HepG2 (cell line): ENCODE results near the gene SNAP25. TPM values are rescaled to one million over a fixed set of nuclear protein-coding genes. Genes with fewer than 3 reads are reported as not detected.

Experiments
- HMG20B ChIP-seq: conservative IDR thresholded peaks from 2 replicates; pipeline ENCODE4 v1.6.1; 2016; ENCODE audit warnings: missing genetic modification reagents, missing compliant biosample characterization
- HNRNPUL1 ChIP-seq: fragments of 200-400 bp; formaldehyde crosslinking; IDR thresholded peaks from 2 replicates; pipeline ENCODE4 v1.6.1; 2017; ENCODE audit warnings: low read depth, mild to moderate bottlenecking, low read length, moderate library complexity
- HOXA9 ChIP-seq: sonication (generic); formaldehyde crosslinking; IDR thresholded peaks from 2 replicates; pipeline ENCODE4 v1.8.1; 2022; ENCODE audit warnings: missing genetic modification reagents, mild to moderate bottlenecking, moderate library complexity, borderline replicate concordance
- KLF11 ChIP-seq: IDR thresholded peaks from 2 replicates; pipeline ENCODE4 v1.6.1; 2016; ENCODE audit warnings: missing compliant biosample characterization
- LCORL ChIP-seq, 2 experiments: fragments of 450-650 bp in 1 of 2; sonication (generic) in 1 of 2; formaldehyde crosslinking in 1 of 2; IDR thresholded peaks; 2 replicates each; pipeline versions ENCODE4 v1.5.0 to v1.6.1; 2017 to 2020; ENCODE audit warnings: antibody characterized with exemption in 1 of 2, missing genetic modification reagents in 1 of 2
- MTA3 ChIP-seq: sonication (generic); formaldehyde crosslinking; IDR thresholded peaks from 2 replicates; pipeline ENCODE4 v1.4.0; 2020; ENCODE audit warnings: missing genetic modification reagents
- NR2F6 ChIP-seq, 2 experiments: IDR thresholded peaks; 2 replicates each; pipeline ENCODE4 v1.6.1; 2016; ENCODE audit warnings: antibody characterized with exemption in 1 of 2, mild to moderate bottlenecking in 1 of 2
- RFX5 ChIP-seq: IDR thresholded peaks from 2 replicates; pipeline ENCODE4 v1.6.1; 2011; ENCODE audit warnings: low read depth, low read length, improper control_type of control experiment
- SAFB2 ChIP-seq: sonication (generic); formaldehyde crosslinking; IDR thresholded peaks from 2 replicates; pipeline ENCODE4 v1.5.1; 2020; ENCODE audit warnings: missing genetic modification reagents, low read depth, mild to moderate bottlenecking, borderline replicate concordance
- SALL1 ChIP-seq: sonication (generic); formaldehyde crosslinking; IDR thresholded peaks from 2 replicates; pipeline ENCODE4 v1.8.0; 2022; ENCODE audit warnings: mild to moderate bottlenecking, missing genetic modification reagents
- ZNF678 ChIP-seq: sonication (generic); formaldehyde crosslinking; IDR thresholded peaks from 2 replicates; pipeline ENCODE4 v1.4.0; 2020; ENCODE audit warnings: mild to moderate bottlenecking, missing genetic modification reagents
- ZSCAN9 ChIP-seq: IDR thresholded peaks from 2 replicates; pipeline ENCODE4 v1.6.1; 2016; ENCODE audit warnings: borderline replicate concordance
- polyA plus RNA-seq, 8 experiments: library from polyadenylated mRNA; depleted of rRNA in 3 of 8; stranded (reverse) in 7 of 8; unstranded in 1 of 8; fragments of >200 nt; fragmentation: Illumina TruSeq in 4 of 8; extraction: Trizol in 4 of 8; gene quantifications; 2 replicates each; pipeline versions ENCODE4 v1.2.1 to v1.2.3, GENCODE V29; 2011 to 2016; ENCODE audit warnings: low read depth in 4 of 8, missing spikeins in 1 of 8, mixed read lengths in 1 of 8; ENCODE audit not compliant: insufficient read depth in 1 of 8
- total RNA-seq, 5 experiments: library from RNA; depleted of rRNA; stranded (reverse); fragments of >200 nt; fragmentation: Illumina TruSeq; extraction: Trizol; gene quantifications; 2 replicates each; pipeline ENCODE4 v1.2.3, GENCODE V29; 2016; ENCODE audit warnings: low read depth in 1 of 5
- TF ChIP-seq, protein P1 (sequence below): sonication (generic); formaldehyde crosslinking; IDR thresholded peaks from 2 replicates; pipeline ENCODE4 v1.5.0; 2020; ENCODE audit warnings: missing genetic modification reagents, mild to moderate bottlenecking, borderline replicate concordance
- TF ChIP-seq, protein P2 (sequence below): sonication (generic); formaldehyde crosslinking; IDR thresholded peaks from 2 replicates; pipeline ENCODE4 v1.5.0; 2020; ENCODE audit warnings: mild to moderate bottlenecking, missing genetic modification reagents
- TF ChIP-seq, protein P3 (sequence below): sonication (generic); formaldehyde crosslinking; IDR thresholded peaks from 2 replicates; pipeline ENCODE4 v1.5.0; 2020; ENCODE audit warnings: mild to moderate bottlenecking, missing genetic modification reagents, borderline replicate concordance
- TF ChIP-seq, protein P4 (sequence below): sonication (generic); formaldehyde crosslinking; IDR thresholded peaks from 2 replicates; pipeline ENCODE4 v1.4.0; 2020; ENCODE audit warnings: mild to moderate bottlenecking, low read depth, missing genetic modification reagents

Gene SNAP25
- total and polyA plus RNA-seq, 2 of the 13 experiments (the other 11 are each of a cell fraction or from before 2014, with no cell fraction given): not detected

DNA sequence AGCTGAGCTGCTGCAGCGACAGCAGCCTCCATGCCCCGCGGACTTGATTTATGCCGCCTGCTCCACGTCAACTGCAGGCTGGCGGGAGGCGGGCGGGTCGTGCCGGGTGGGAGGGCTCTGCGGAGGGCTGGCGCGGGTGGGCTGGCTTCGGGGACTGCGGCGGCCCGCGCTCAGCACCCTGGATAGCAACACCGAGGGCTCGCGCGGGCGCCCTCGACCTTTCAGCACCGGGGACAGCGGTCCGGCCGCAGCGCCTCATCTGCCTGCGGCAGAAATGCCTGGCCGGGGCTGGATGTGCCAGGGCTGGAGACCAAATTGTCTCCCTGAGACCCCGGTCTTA, 792 bp downstream of the SNAP25 start (continued):
- no peak for TF ChIP-seq HNRNPUL1
- TF ChIP-seq MTA3 (CRISPR knock-in tag): peak; percentile 95
- TF ChIP-seq, protein P1, sequence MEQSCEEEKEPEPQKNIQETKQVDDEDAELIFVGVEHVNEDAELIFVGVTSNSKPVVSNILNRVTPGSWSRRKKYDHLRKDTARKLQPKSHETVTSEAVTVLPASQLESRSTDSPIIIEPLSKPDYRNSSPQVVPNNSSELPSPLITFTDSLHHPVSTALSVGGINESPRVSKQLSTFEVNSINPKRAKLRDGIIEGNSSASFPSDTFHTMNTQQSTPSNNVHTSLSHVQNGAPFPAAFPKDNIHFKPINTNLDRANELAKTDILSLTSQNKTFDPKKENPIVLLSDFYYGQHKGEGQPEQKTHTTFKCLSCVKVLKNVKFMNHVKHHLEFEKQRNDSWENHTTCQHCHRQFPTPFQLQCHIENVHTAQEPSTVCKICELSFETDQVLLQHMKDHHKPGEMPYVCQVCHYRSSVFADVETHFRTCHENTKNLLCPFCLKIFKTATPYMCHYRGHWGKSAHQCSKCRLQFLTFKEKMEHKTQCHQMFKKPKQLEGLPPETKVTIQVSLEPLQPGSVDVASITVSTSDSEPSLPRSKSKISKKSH (CRISPR knock-in tag): no peak; the same call in 1 of the 2 replicates
- TF ChIP-seq SALL1 (CRISPR knock-in tag): peak; percentile 99
- peak; percentile 98 for TF ChIP-seq ZNF678 (CRISPR knock-in tag)
- TF ChIP-seq, protein P2, sequence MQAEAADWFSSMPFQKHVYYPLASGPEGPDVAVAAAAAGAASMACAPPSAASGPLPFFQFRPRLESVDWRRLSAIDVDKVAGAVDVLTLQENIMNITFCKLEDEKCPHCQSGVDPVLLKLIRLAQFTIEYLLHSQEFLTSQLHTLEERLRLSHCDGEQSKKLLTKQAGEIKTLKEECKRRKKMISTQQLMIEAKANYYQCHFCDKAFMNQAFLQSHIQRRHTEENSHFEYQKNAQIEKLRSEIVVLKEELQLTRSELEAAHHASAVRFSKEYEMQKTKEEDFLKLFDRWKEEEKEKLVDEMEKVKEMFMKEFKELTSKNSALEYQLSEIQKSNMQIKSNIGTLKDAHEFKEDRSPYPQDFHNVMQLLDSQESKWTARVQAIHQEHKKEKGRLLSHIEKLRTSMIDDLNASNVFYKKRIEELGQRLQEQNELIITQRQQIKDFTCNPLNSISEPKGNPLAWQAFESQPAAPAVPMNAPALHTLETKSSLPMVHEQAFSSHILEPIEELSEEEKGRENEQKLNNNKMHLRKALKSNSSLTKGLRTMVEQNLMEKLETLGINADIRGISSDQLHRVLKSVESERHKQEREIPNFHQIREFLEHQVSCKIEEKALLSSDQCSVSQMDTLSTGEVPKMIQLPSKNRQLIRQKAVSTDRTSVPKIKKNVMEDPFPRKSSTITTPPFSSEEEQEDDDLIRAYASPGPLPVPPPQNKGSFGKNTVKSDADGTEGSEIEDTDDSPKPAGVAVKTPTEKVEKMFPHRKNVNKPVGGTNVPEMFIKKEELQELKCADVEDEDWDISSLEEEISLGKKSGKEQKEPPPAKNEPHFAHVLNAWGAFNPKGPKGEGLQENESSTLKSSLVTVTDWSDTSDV (CRISPR knock-in tag): peak; percentile 98; the same call in 1 of the 2 replicates
- TF ChIP-seq, protein P3, sequence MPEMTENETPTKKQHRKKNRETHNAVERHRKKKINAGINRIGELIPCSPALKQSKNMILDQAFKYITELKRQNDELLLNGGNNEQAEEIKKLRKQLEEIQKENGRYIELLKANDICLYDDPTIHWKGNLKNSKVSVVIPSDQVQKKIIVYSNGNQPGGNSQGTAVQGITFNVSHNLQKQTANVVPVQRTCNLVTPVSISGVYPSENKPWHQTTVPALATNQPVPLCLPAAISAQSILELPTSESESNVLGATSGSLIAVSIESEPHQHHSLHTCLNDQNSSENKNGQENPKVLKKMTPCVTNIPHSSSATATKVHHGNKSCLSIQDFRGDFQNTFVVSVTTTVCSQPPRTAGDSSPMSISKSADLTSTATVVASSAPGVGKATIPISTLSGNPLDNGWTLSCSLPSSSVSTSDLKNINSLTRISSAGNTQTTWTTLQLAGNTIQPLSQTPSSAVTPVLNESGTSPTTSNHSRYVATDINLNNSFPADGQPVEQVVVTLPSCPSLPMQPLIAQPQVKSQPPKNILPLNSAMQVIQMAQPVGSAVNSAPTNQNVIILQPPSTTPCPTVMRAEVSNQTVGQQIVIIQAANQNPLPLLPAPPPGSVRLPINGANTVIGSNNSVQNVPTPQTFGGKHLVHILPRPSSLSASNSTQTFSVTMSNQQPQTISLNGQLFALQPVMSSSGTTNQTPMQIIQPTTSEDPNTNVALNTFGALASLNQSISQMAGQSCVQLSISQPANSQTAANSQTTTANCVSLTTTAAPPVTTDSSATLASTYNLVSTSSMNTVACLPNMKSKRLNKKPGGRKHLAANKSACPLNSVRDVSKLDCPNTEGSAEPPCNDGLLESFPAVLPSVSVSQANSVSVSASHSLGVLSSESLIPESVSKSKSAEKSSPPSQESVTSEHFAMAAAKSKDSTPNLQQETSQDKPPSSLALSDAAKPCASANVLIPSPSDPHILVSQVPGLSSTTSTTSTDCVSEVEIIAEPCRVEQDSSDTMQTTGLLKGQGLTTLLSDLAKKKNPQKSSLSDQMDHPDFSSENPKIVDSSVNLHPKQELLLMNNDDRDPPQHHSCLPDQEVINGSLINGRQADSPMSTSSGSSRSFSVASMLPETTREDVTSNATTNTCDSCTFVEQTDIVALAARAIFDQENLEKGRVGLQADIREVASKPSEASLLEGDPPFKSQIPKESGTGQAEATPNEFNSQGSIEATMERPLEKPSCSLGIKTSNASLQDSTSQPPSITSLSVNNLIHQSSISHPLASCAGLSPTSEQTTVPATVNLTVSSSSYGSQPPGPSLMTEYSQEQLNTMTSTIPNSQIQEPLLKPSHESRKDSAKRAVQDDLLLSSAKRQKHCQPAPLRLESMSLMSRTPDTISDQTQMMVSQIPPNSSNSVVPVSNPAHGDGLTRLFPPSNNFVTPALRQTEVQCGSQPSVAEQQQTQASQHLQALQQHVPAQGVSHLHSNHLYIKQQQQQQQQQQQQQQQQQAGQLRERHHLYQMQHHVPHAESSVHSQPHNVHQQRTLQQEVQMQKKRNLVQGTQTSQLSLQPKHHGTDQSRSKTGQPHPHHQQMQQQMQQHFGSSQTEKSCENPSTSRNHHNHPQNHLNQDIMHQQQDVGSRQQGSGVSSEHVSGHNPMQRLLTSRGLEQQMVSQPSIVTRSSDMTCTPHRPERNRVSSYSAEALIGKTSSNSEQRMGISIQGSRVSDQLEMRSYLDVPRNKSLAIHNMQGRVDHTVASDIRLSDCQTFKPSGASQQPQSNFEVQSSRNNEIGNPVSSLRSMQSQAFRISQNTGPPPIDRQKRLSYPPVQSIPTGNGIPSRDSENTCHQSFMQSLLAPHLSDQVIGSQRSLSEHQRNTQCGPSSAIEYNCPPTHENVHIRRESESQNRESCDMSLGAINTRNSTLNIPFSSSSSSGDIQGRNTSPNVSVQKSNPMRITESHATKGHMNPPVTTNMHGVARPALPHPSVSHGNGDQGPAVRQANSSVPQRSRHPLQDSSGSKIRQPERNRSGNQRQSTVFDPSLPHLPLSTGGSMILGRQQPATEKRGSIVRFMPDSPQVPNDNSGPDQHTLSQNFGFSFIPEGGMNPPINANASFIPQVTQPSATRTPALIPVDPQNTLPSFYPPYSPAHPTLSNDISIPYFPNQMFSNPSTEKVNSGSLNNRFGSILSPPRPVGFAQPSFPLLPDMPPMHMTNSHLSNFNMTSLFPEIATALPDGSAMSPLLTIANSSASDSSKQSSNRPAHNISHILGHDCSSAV (CRISPR knock-in tag): peak; percentile 88; the same call in 1 of the 2 replicates
- peak; percentile 42; the same call in 1 of the 2 replicates for TF ChIP-seq NR2F6 (IDR thresholded peaks at IDR 0.05)
- peak; percentile 91 for TF ChIP-seq NR2F6 (CRISPR knock-in tag; IDR thresholded peaks at IDR 0.05)
- TF ChIP-seq, protein P4, sequence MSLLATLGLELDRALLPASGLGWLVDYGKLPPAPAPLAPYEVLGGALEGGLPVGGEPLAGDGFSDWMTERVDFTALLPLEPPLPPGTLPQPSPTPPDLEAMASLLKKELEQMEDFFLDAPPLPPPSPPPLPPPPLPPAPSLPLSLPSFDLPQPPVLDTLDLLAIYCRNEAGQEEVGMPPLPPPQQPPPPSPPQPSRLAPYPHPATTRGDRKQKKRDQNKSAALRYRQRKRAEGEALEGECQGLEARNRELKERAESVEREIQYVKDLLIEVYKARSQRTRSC (CRISPR knock-in tag): peak; percentile 97
- no peak for TF ChIP-seq LCORL (IDR thresholded peaks at IDR 0.05)
- TF ChIP-seq LCORL (CRISPR knock-in tag; IDR thresholded peaks at IDR 0.05): 0 out of 2 replicates have a peak, but pooled peaks have one; percentile 33
- peak; percentile 95 for TF ChIP-seq HMG20B
- peak; percentile 100 for TF ChIP-seq KLF11
- no peak for TF ChIP-seq RFX5
- peak; percentile 99 for TF ChIP-seq SAFB2 (CRISPR knock-in tag)
- TF ChIP-seq ZSCAN9 (CRISPR knock-in tag): peak; percentile 99; the same call in 1 of the 2 replicates
- TF ChIP-seq HOXA9: peak; percentile 98
